HG03439 (cell line): ENCODE measurements around the gene IDS.
"Not testable (repeated sequence)": the region's sequence is repeated elsewhere in the genome, so short reads cannot be mapped to it uniquely, and the experiment has no call there.

Experiments
- ATAC-seq: cut with Tn5 transposase; IDR thresholded peaks from one replicate; pipeline ENCODE4 v1.9.1; 2021; ENCODE audit warnings: mild to moderate bottlenecking, moderate library complexity; ENCODE audit not compliant: unreplicated experiment

Gene IDS

GRCh38 chrX:149527705-149528104, 22.6 kb upstream of the IDS start:
- no peak for ATAC-seq

GRCh38 chrX:149526318-149527033, 21.4 kb upstream of the IDS start:
- not testable (repeated sequence) for ATAC-seq

- ATAC-seq: peak; percentile 62
These were observed 20.8 kb upstream of the IDS start for GRCh38 chrX:149525903-149526302.

GRCh38 chrX:149525389-149525788, 20.3 kb upstream of the IDS start:
- peak; percentile 94 for ATAC-seq

- no peak for ATAC-seq
These were observed 17.8 kb upstream of the IDS start for GRCh38 chrX:149522916-149523315.

- ATAC-seq: no peak
These were observed 16.3 kb upstream of the IDS start for GRCh38 chrX:149521438-149521837.

GRCh38 chrX:149520636-149521277, 15.7 kb upstream of the IDS start:
- not testable (repeated sequence) for ATAC-seq

- ATAC-seq: no peak
These were observed 13.1 kb upstream of the IDS start for GRCh38 chrX:149518236-149518635.

- ATAC-seq: no peak
These were observed 12.2 kb upstream of the IDS start for GRCh38 chrX:149517308-149517707.

GRCh38 chrX:149516604-149517003, 11.5 kb upstream of the IDS start:
- ATAC-seq: no peak

GRCh38 chrX:149515954-149516602, 11.0 kb upstream of the IDS start:
- no peak for ATAC-seq

GRCh38 chrX:149513825-149514428, 8.8 kb upstream of the IDS start:
- ATAC-seq: no peak

GRCh38 chrX:149512225-149512885, 7.2 kb upstream of the IDS start:
- ATAC-seq: peak; percentile 94

- no peak for ATAC-seq
These were observed 6.0 kb upstream of the IDS start for GRCh38 chrX:149511081-149511480.

- ATAC-seq: no peak
These were observed 5.3 kb upstream of the IDS start for GRCh38 chrX:149510386-149510785.

- no peak for ATAC-seq
These were observed 3.4 kb upstream of the IDS start for GRCh38 chrX:149508467-149508866.

- ATAC-seq: no peak
These were observed 1.2 kb upstream of the IDS start for GRCh38 chrX:149506349-149506748.

GRCh38 chrX:149505671-149506070, 565 bp upstream of the IDS start:
- no peak for ATAC-seq

GRCh38 chrX:149504226-149504914, 736 bp downstream of the IDS start:
- ATAC-seq: peak; percentile 49

- ATAC-seq: peak; percentile 68
These were observed 1.7 kb downstream of the IDS start for GRCh38 chrX:149503446-149503845.

- ATAC-seq: not testable (repeated sequence)
These were observed 2.2 kb downstream of the IDS start for GRCh38 chrX:149502923-149503322.
